Measurements from ENCODE around the gene ZCCHC10.
"Not testable (repeated sequence)": the region's sequence is repeated elsewhere in the genome, so short reads cannot be mapped to it uniquely, and the experiment has no call there.

The ZCCHC10 gene

GRCh38 chr5:133041910-133042309 is 15.6 kb upstream of the ZCCHC10 start:
- no peak for DNase-seq (ENCODE audit: low read depth)

DNA sequence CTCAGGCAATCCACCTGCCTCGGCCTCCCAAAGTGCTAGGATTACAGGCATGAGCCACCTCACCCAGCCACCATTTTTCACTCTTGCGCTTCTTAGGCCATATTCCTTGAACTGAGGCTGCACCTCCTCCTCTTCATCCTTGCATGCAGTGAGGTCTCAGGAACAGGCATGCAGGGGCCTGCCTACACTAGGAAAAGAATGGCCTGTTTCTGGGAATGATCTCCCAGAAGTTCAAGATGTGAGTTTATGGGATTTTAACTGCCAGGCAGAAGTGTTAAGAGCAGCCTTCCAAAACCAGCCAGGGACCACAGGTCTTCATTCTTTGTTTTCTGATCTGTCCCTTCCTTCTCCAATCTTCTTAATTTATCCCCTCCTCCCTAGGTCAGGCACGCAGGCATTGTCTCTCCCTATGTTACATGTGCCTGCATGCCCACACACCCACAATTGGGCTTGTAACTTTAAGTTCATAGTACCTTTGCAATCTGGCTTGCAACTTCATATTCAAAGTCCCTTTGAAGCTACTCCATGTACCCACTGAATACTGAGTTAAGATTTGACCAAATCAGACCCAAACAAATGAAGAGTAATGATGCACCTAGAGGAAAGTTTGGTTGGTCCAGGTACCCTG is 14.9 kb upstream of the ZCCHC10 start:
- DNase-seq (ENCODE audit: low read depth) = no peak

DNA sequence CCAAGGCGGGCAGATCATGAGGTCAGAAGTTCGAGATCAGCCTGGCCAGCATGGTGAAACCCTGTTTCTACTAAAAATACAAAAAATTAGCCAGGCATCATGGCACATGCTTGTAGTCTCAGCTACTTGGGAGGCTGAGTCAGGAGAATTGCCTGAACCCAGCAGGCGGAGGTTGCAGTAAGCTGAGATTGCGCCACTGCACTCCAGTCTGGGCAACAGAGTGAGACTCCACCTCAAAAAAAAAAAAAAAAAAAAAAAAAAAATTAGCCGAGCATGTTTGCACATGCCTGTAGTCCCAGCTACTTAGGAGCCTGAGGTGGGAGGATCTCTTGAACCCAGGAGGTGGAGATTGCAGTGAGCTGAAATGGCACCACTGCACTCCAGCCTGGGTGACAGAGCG is 10.3 kb upstream of the ZCCHC10 start:
- not testable (repeated sequence) for DNase-seq (ENCODE audit: low read depth)

DNA sequence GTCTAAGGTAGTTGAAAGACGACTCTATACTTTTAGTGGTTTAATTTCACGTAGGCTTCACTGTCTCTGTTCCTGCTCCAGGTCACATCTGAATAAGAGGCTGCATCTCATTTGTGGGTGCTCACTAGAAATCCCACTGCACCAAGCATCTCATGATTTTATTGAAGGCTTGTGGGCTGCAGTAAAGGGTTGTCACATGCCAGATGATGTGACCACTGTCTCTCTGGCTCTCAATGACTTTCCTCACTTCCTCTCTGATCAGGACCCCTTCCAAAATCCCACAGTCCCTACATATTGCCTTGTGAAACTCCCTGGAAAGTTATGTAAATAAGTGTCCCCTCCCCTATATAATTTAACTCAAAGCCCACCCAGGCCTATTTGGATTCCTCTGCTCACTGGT is 8.9 kb upstream of the ZCCHC10 start:
- no peak for DNase-seq (ENCODE audit: low read depth)

- DNase-seq (ENCODE audit: low read depth) = no peak
Measured at GRCh38 chr5:133034064-133034463, 7.7 kb upstream of the ZCCHC10 start.

DNA sequence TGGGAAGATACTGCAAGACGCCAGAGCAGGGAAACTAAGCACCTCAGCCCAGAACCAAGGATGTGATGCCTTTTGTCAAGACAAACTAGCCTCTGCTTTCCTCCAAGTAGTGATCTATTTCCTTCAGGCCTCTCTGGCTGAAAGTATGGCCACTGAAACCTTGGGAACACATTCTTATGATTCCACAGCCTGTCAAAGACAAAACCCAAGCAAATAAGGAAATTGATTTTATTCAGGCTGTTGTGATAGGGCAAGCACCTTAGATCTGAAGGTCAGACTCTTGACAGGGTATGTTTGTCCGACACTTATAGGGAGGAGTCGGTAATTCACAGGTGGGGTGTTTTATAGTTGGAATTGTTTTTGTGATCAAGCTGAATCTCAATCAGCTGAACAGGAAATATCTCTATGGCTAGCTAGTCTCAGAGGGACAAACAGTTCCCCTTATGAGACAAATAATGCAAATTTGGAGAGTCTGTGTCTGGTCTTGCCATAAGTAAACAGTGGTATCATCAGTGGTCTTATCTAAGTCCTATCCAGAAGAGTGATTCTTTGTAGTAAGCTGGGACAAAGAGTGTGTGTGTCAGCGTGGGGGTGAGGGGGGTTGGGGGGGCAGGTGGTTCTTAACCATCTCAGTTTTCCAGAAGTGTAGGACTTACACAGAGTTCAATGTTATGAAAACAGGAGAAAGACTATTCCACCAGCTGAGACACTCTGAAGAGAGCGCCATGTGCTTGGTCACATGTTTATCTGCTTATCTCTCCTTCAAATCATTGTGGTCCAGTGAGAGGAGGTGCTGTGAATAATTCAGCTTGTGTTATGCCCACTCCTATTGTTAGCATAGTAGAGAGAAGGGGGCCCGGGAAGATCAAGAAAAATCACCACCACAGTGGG is 6.7 kb upstream of the ZCCHC10 start:
- DNase-seq (ENCODE audit: low read depth) = no peak

DNA sequence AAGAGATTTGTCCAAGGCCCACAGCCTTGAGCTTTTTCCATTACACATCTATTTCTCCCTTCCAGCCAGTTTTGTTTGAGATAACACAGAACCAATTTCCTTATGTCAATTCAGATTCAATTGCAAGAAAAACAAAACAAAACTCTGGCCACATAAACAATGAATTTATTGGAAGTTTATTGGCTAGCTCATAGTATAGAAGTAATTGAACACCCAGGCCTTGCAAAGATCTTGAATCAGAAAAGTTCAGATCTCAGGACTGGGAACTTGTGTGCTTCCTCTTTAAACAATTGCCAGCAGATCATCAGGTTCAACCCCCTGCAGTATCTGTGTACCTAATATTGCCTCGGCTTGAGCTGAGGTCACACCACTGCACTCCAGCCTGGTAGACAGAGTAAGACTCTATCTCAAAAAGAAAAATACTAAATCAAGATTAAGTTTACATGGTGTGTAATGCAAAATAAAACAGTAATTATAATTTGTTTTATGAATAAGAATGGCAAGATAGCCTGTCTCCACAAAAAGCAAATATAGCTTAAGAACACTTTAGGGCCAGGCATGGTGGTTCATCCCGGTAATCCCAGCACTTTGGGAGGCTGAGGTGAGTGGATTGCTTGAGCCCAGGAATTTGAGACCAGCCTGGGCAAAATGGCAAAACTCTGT is 4.1 kb upstream of the ZCCHC10 start:
- DNase-seq (ENCODE audit: low read depth) = no peak

- DNase-seq (ENCODE audit: low read depth) = no peak
Measured at GRCh38 chr5:133029416-133029815, 3.1 kb upstream of the ZCCHC10 start.

- DNase-seq (ENCODE audit: low read depth) = no peak
Measured at GRCh38 chr5:133026664-133027153, 360 bp upstream of the ZCCHC10 start.

DNA sequence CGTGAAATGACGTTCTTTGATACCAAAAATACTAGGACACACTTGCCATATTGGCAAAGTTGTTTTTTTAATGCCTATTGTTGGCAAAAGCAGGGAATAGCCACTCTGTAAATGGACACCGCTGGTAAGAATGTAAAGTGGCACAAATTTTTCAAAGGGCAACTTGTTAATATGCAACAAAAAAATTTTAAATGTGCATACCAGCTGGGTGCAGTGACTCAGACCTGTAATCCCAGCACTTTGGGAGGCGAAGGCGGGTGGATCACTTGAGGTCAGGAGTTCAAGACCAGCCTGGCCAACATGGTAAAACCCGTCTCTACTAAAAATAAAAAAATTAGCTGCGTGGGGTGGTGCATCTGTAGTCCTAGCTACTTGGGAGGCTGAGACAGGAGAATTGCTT is 6.9 kb downstream of the ZCCHC10 start:
- DNase-seq (ENCODE audit: low read depth) = not testable (repeated sequence)

DNA sequence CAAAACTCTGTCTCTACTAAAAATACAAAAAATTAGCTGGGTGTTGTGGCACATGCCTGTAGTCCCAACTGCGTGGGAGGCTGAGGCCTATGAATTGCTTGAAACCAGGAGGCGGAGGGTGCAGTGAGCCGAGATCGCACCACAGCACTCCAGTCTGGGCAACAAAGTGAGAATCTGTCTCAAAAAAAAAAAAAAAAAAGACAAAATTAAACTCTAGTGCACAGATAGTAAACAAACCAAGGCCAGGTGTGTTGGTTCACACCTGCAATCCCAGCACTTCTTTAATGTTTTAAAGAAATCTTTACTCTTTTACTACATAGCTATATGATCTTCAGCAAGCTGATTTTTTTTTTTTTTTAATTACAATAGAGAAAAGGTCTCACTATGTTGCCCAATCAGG is 8.4 kb downstream of the ZCCHC10 start:
- DNase-seq (ENCODE audit: low read depth) = no peak

DNA sequence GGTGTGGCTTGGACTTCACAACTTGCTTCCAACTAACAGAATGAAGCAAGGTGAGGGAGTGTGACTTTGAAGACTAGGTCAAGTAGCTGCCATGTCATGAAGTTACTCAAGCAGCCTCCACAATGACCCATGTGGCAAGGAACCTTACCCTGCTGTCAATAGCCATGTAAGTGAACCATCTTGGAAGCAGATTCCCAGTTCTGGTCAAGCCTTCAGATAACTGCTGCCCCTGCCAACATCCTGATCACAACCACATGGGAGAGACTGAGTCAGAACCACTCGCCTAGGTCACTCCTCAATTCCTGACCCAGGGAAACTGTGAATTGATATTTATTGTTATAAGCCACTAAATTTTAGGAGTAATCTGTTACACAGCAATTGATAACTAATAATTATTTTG is 10.9 kb downstream of the ZCCHC10 start:
- DNase-seq (ENCODE audit: low read depth) = no peak

DNA sequence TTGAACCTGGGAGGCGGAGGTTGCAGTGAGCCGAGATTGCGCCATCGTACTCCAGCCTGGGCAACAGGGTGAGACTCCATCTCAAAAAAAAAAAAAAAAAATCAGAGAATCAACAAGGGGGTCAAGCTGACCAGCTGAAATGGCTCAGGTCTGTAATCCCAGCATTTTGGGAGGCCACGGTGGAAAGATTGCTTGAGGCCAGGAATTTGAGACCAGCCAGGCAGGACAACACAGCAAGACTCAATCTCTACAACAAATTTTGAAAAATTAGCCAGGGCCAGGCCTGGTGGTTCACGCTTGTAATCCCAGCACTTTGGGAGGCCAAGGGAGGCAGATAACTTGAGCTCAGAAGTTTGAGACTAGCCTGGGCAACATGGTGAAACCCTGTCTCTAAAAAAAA is 17.9 kb downstream of the ZCCHC10 start:
- not testable (repeated sequence) for DNase-seq (ENCODE audit: low read depth)

DNA sequence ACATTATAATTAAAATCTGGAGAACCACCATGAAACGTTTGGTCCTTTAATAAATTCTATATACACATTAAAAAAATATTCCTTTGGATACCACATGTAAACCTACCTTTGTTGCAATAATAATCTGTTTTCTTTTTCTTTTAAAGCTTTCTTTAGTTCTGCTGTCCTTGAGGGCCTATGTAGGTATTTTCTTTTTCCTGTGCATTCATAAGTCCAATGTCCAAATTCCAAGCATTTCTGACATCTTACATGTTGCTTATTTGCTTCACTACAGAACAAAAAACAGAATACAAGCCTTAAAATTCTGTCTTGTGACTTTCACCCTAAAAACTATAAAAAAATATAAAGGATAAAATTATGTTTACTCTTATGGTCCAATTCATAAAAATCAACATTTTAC is 19.7 kb downstream of the ZCCHC10 start:
- DNase-seq (ENCODE audit: low read depth) = no peak

DNA sequence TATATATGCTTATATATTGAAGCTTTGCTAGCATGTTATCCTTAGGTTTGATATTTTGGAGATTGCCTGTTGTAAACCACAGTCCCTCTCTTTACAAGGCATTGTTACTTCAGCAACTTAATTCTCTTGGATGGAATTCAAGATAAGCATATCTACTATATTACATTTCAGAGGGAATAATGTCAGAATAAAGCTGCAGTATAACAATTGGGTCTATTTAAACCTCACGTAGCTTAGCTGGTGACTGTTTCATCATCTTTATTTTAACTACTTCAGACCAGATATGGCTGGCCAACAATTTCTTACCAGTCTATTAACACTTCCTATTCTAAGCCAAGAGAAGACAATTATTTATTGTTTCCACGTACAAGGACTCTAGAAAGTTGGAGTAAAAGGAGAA is 27.1 kb downstream of the ZCCHC10 start:
- DNase-seq (ENCODE audit: low read depth) = no peak

DNA sequence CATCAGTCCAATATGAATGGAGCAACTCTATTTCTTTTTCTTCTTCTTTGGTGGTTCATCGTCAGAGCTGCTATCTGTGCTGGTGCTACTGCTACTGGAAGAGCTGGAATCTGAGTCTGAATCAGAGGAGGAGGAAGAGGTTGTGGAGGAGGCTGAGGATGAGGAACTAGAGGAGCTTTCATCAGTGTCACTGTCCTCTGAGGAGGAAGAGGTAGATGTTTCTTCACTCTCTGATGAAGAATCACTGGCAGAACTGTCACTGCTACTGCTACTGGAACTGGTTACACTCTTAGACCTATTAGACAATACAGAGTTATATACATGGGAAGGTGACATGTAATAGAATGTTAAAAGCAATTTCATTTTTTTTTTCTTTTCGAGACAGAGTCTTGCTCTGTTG is 27.8 kb downstream of the ZCCHC10 start:
- DNase-seq (ENCODE audit: low read depth) = no peak

- no peak for DNase-seq (ENCODE audit: low read depth)
Measured at GRCh38 chr5:132996307-132996706, 30.0 kb downstream of the ZCCHC10 start.

- DNase-seq (ENCODE audit: low read depth) = no peak
Measured at GRCh38 chr5:132987531-132988408, 38.6 kb downstream of the ZCCHC10 start.

DNA sequence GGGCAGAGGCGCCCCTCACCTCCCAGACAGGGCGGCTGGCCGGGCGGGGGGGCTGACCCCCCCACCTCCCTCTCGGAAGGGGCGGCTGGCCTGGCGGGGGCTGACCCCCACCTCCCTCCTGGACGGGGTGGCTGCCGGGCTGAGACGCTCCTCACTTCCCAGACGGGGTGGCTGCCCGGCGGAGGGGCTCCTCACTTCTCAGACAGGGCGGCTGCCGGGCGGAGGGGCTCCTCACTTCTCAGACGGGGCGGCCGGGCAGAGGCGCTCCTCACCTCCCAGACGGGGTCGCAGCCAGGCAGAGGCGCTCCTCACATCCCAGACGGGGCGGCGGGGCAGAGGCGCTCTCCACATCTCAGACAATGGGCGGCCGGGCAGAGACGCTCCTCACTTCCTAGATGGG is 43.4 kb downstream of the ZCCHC10 start:
- not testable (repeated sequence) for DNase-seq (ENCODE audit: low read depth)

DNA sequence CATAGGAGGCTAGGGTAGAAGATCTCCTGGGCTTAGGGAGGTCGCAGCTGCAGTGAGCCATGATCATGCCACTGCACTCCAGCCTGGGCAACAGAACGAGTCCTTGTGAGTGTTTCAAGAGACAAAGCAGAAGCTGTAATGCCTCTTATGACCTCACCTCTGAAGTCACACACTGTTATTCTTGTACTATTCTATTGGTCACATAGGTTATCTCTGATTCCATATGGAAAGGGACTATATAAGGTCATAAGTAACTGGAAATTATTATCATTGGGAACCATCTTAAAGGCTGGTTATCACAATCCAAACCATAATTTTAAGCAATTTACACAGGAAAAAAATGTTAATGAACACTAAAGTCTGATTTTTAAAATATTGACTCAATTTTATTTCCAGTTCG is 45.1 kb downstream of the ZCCHC10 start:
- no peak for DNase-seq (ENCODE audit: low read depth)

- no peak for DNase-seq (ENCODE audit: low read depth)
Measured at GRCh38 chr5:132979976-132980375, 46.4 kb downstream of the ZCCHC10 start.

GRCh38 chr5:132979367-132979940 is 46.9 kb downstream of the ZCCHC10 start:
- DNase-seq (ENCODE audit: low read depth) = no peak

Data from stimulated activated CD8-positive, alpha-beta memory T cell treated with anti-CD3 and anti-CD28 coated beads, Interleukin-15, amount 100 ng/mL, for 1 hour (primary cell).